ENCODE results near the gene MTCH1.
"Not testable (repeated sequence)": the region's sequence is repeated elsewhere in the genome, so short reads cannot be mapped to it uniquely, and the experiment has no call there.

Gene MTCH1

GRCh38 chr6:36940027-36940426, 46.0 kb downstream of the MTCH1 start:
- DNase-seq (ENCODE audit: extremely low read depth, low read depth) = no peak
- H3K4me3 ChIP-seq (replicated peaks; ENCODE audit: low read depth, low read length) = no peak overlapping the region
- TF ChIP-seq, protein P1, sequence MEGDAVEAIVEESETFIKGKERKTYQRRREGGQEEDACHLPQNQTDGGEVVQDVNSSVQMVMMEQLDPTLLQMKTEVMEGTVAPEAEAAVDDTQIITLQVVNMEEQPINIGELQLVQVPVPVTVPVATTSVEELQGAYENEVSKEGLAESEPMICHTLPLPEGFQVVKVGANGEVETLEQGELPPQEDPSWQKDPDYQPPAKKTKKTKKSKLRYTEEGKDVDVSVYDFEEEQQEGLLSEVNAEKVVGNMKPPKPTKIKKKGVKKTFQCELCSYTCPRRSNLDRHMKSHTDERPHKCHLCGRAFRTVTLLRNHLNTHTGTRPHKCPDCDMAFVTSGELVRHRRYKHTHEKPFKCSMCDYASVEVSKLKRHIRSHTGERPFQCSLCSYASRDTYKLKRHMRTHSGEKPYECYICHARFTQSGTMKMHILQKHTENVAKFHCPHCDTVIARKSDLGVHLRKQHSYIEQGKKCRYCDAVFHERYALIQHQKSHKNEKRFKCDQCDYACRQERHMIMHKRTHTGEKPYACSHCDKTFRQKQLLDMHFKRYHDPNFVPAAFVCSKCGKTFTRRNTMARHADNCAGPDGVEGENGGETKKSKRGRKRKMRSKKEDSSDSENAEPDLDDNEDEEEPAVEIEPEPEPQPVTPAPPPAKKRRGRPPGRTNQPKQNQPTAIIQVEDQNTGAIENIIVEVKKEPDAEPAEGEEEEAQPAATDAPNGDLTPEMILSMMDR (IDR thresholded peaks at IDR 0.05; ENCODE audit: low read depth, low read length, missing control alignments) = no peak

GRCh38 chr6:36939005-36939404, 47.0 kb downstream of the MTCH1 start:
- not testable (repeated sequence) for DNase-seq (ENCODE audit: extremely low read depth, low read depth); H3K4me3 ChIP-seq (replicated peaks; ENCODE audit: low read depth, low read length)

GRCh38 chr6:36938536-36938935, 47.5 kb downstream of the MTCH1 start:
- TF ChIP-seq, protein P1 (IDR thresholded peaks at IDR 0.05; ENCODE audit: low read depth, low read length, missing control alignments) = no peak
- no peak for DNase-seq (ENCODE audit: extremely low read depth, low read depth)
- no peak overlapping the region for H3K4me3 ChIP-seq (replicated peaks; ENCODE audit: low read depth, low read length)

DNA sequence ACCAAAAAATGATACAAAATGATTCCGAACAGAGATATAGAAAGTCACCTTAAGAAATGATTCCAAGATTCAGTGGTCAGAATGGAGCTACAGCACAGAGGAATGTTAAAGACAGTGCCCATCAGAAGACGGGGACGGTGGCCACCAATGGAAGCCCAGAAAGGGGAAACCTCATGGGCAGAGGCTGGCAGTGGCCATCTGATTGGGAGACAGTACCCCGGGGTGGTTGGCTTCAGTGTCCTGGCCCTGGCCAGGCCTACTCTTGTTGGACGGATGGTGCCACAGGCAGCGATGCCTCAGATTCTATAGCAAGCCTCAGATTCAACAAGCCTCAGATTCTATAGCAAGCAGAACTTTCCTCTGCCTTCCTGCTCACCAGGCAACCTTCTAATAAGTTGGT, 48.1 kb downstream of the MTCH1 start:
- no peak for DNase-seq (ENCODE audit: extremely low read depth, low read depth)
- TF ChIP-seq, protein P1 (IDR thresholded peaks at IDR 0.05; ENCODE audit: low read depth, low read length, missing control alignments) = no peak
- no peak overlapping the region for H3K4me3 ChIP-seq (replicated peaks; ENCODE audit: low read depth, low read length)

DNA sequence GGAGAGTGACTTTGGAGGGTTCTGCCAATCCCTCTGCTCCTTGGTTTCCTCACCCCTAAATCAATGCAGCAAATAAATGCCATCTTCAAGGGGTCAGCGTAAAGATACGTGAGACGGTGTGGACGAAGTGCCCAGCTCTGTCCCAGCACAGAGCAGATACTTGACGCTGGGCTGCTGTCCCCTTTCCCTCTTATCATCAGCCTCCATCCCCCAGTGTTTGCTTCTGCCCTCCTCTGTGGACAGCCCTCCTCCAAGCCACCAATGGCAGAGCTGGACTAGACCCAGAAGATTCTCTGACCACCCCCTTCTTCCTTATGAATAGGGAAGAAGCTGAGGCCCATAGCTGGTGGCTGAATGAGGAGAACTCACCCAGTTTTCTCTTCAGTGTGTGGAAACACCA, 49.2 kb downstream of the MTCH1 start:
- no peak for DNase-seq (ENCODE audit: extremely low read depth, low read depth)
- TF ChIP-seq, protein P1 (IDR thresholded peaks at IDR 0.05; ENCODE audit: low read depth, low read length, missing control alignments) = no peak
- no peak overlapping the region for H3K4me3 ChIP-seq (replicated peaks; ENCODE audit: low read depth, low read length)

GRCh38 chr6:36934901-36935300, 51.1 kb downstream of the MTCH1 start:
- TF ChIP-seq, protein P1 (IDR thresholded peaks at IDR 0.05; ENCODE audit: low read depth, low read length, missing control alignments) = no peak
- no peak for DNase-seq (ENCODE audit: extremely low read depth, low read depth)
- H3K4me3 ChIP-seq (replicated peaks; ENCODE audit: low read depth, low read length) = no peak overlapping the region

DNA sequence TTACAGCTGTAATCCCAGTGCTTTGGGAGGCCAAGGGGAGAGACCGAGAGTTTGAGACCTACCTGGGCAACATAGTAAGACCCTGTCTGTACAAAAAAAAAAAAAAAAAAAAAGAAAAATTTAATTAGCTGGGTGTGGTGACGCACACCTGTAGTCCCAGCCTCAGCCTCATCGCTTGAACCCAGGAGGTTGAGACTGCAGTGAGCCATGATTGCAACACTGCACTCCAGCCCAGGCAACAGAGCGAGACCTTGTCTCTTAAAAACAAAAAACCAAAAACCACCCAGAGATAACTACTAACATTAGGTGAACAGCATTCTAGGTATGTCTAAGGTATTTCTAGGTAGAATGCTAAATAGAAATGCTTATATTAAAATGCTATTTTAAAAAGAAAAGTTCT, 52.5 kb downstream of the MTCH1 start:
- no peak overlapping the region for H3K4me3 ChIP-seq (replicated peaks; ENCODE audit: low read depth, low read length)
- TF ChIP-seq, protein P1 (IDR thresholded peaks at IDR 0.05; ENCODE audit: low read depth, low read length, missing control alignments) = no peak
- DNase-seq (ENCODE audit: extremely low read depth, low read depth) = no peak

Measured in HFF-Myc (cell line).